H9 (cell line): ENCODE data around the gene OR52I1. TPM values are rescaled to one million over a fixed set of nuclear protein-coding genes. Genes with fewer than 3 reads are reported as not detected.

Source experiments
- DNase-seq: peaks from one replicate; pipeline ENCODE4 v3.0.0-alpha.2; 2017
- H2AFZ ChIP-seq: one replicate; pipeline ENCODE4 v1.6.1; 2013; ENCODE audit warnings: mild to moderate bottlenecking, low read length, control low read depth, moderate library complexity
- H2AK5ac ChIP-seq: 2 replicates; pipeline ENCODE4 v1.6.1; 2013; ENCODE audit warnings: low read length, control low read depth, mixed read lengths; ENCODE audit not compliant: insufficient read length
- H2BK120ac ChIP-seq: one replicate; pipeline ENCODE4 v1.6.1; 2013; ENCODE audit warnings: low read depth, mild to moderate bottlenecking, low read length, control low read depth, inconsistent platforms; ENCODE audit not compliant: poor library complexity, severe bottlenecking
- H2BK12ac ChIP-seq: 2 replicates; pipeline ENCODE4 v1.6.1; 2013; ENCODE audit warnings: low read length, control low read depth, mixed read lengths, low read depth; ENCODE audit not compliant: insufficient read length
- H2BK15ac ChIP-seq: 2 replicates; pipeline ENCODE4 v1.6.1; 2013; ENCODE audit warnings: low read depth, low read length, control low read depth
- H2BK20ac ChIP-seq: one replicate; pipeline ENCODE4 v1.6.1; 2013; ENCODE audit warnings: low read depth, mild to moderate bottlenecking, low read length, control low read depth, inconsistent platforms; ENCODE audit not compliant: poor library complexity, severe bottlenecking
- H2BK5ac ChIP-seq: 2 replicates; pipeline ENCODE4 v1.6.1; 2013; ENCODE audit warnings: low read length, control low read depth, mixed read lengths; ENCODE audit not compliant: insufficient read length
- H3K14ac ChIP-seq: 2 replicates; pipeline ENCODE4 v1.6.1; 2013; ENCODE audit warnings: low read length, control low read depth; ENCODE audit not compliant: insufficient read depth
- H3K18ac ChIP-seq: 2 replicates; pipeline ENCODE4 v1.6.1; 2013; ENCODE audit warnings: low read depth, mild to moderate bottlenecking, mixed read lengths, low read length, control low read depth; ENCODE audit not compliant: insufficient read length
- H3K23ac ChIP-seq: 2 replicates; pipeline ENCODE4 v1.6.1; 2013; ENCODE audit warnings: low read length, control low read depth, mixed read lengths, low read depth; ENCODE audit not compliant: insufficient read length
- H3K23me2 ChIP-seq: 2 replicates; pipeline ENCODE4 v1.6.1; 2013; ENCODE audit warnings: low read depth, mild to moderate bottlenecking, mixed read lengths, low read length, control low read depth; ENCODE audit not compliant: insufficient read length, poor library complexity, severe bottlenecking
- H3K27ac ChIP-seq: 2 replicates; pipeline ENCODE4 v1.5.1; 2013; ENCODE audit warnings: low read length, control low read depth, mixed read lengths, low read depth; ENCODE audit not compliant: insufficient read length
- H3K27me3 ChIP-seq: 2 replicates; pipeline ENCODE4 v1.6.1; 2013; ENCODE audit warnings: low read length, control low read depth, inconsistent platforms; ENCODE audit not compliant: insufficient read depth
- H3K4ac ChIP-seq: 2 replicates; pipeline ENCODE4 v1.6.1; 2013; ENCODE audit warnings: low read depth, mild to moderate bottlenecking, control low read depth, inconsistent platforms, low read length, moderate library complexity
- H3K4me1 ChIP-seq: 2 replicates; pipeline ENCODE4 v1.6.1; 2013; ENCODE audit warnings: low read length, control low read depth, inconsistent platforms; ENCODE audit not compliant: insufficient read depth
- H3K4me2 ChIP-seq: 2 replicates; pipeline ENCODE4 v1.6.1; 2013; ENCODE audit warnings: low read length, control low read depth, mixed read lengths; ENCODE audit not compliant: insufficient read length, insufficient read depth
- H3K56ac ChIP-seq: 2 replicates; pipeline ENCODE4 v1.6.1; 2013; ENCODE audit warnings: low read depth, mild to moderate bottlenecking, mixed read lengths, low read length, control low read depth; ENCODE audit not compliant: insufficient read length
- H3K79me1 ChIP-seq: 2 replicates; pipeline ENCODE4 v1.6.1; 2013; ENCODE audit warnings: low read depth, mild to moderate bottlenecking, moderate library complexity, low read length, control low read depth, inconsistent platforms; ENCODE audit not compliant: insufficient read depth, poor library complexity, severe bottlenecking
- H3K79me2 ChIP-seq: 2 replicates; pipeline ENCODE4 v1.6.1; 2013; ENCODE audit warnings: low read length, control low read depth, inconsistent platforms; ENCODE audit not compliant: insufficient read depth
- H3K9ac ChIP-seq: 2 replicates; pipeline ENCODE4 v1.6.1; 2013; ENCODE audit warnings: low read length, control low read depth, mixed read lengths; ENCODE audit not compliant: insufficient read length; ENCODE audit errors: extremely low read depth
- H3K9me3 ChIP-seq: one replicate; pipeline ENCODE4 v1.6.1; 2013; ENCODE audit warnings: low read depth, low read length, inconsistent platforms; ENCODE audit not compliant: control insufficient read depth
- H3T11ph ChIP-seq: one replicate; pipeline ENCODE4 v1.6.1; 2013; ENCODE audit warnings: mild to moderate bottlenecking, low read length, control low read depth, inconsistent platforms
- H4K20me1 ChIP-seq: one replicate; pipeline ENCODE4 v1.6.1; 2013; ENCODE audit not compliant: control insufficient read depth, insufficient read length, insufficient read depth
- H4K5ac ChIP-seq: 2 replicates; pipeline ENCODE4 v1.6.1; 2013; ENCODE audit warnings: low read depth, mild to moderate bottlenecking, mixed read lengths, low read length, control low read depth; ENCODE audit not compliant: insufficient read length
- H4K8ac ChIP-seq: replicated peaks from 2 replicates; pipeline ENCODE4 v1.6.1; 2013; ENCODE audit warnings: low read length, control low read depth, mixed read lengths, low read depth; ENCODE audit not compliant: insufficient read length
- H4K91ac ChIP-seq: 2 replicates; pipeline ENCODE4 v1.6.1; 2013; ENCODE audit warnings: low read depth, mild to moderate bottlenecking, moderate library complexity, mixed read lengths, low read length, control low read depth; ENCODE audit not compliant: insufficient read length
- H3K27ac Mint-ChIP-seq, 3 experiments: 2 replicates in 2 of 3; 3 replicates in 1 of 3; pipeline ENCODE4 v1.8.0; 2020 to 2021; ENCODE audit warnings: mixed read lengths in 3 of 3, mild to moderate bottlenecking in 1 of 3, moderate library complexity in 1 of 3
- H3K27me3 Mint-ChIP-seq: 2 replicates; pipeline ENCODE4 v1.8.0; 2021; ENCODE audit warnings: low read depth, mild to moderate bottlenecking, moderate library complexity, mixed read lengths
- H3K36me3 Mint-ChIP-seq, 3 experiments: 2 replicates in 2 of 3; 3 replicates in 1 of 3; pipeline ENCODE4 v1.8.0; 2020 to 2021; ENCODE audit warnings: low read depth in 3 of 3, mixed read lengths in 3 of 3; ENCODE audit not compliant: insufficient read depth in 1 of 3
- H3K4me1 Mint-ChIP-seq, 2 experiments: 2 replicates each; pipeline ENCODE4 v1.8.0; 2020; ENCODE audit warnings: mixed read lengths in 2 of 2
- H3K4me3 Mint-ChIP-seq, 2 experiments: 2 replicates in 1 of 2; 3 replicates in 1 of 2; pipeline ENCODE4 v1.8.0; 2020 to 2021; ENCODE audit warnings: mild to moderate bottlenecking in 2 of 2, mixed read lengths in 2 of 2, moderate library complexity in 1 of 2
- H3K9me3 Mint-ChIP-seq, 2 experiments: 2 replicates in 1 of 2; 3 replicates in 1 of 2; pipeline ENCODE4 v1.8.0; 2020; ENCODE audit warnings: mild to moderate bottlenecking in 2 of 2, mixed read lengths in 2 of 2, moderate library complexity in 1 of 2
- WGBS: extraction: QIAGEN DNeasy Blood & Tissue Kit; methylation state at CpG from one replicate; pipeline ENCODE4 v1.1.7; 2013; ENCODE audit warnings: missing lambda C conversion rate, low lambda C conversion rate, mixed read lengths; ENCODE audit not compliant: insufficient read length; ENCODE audit errors: extremely low coverage; 5-methylcytosine and 5-hydroxymethylcytosine counted together
- total RNA-seq: library from RNA; stranded (reverse); gene quantifications from 2 replicates; pipeline ENCODE4 v1.2.1, GENCODE V29; 2021
- TF ChIP-seq, protein P1 (sequence below): fragments of 200-600 bp; sonication (generic); conservative IDR thresholded peaks from 3 replicates; pipeline ENCODE4 v1.8.0; 2021; ENCODE audit warnings: antibody characterized with exemption, mild to moderate bottlenecking

The OR52I1 gene
- total RNA-seq, 1 experiment from 2014 or later: not detected

DNA sequence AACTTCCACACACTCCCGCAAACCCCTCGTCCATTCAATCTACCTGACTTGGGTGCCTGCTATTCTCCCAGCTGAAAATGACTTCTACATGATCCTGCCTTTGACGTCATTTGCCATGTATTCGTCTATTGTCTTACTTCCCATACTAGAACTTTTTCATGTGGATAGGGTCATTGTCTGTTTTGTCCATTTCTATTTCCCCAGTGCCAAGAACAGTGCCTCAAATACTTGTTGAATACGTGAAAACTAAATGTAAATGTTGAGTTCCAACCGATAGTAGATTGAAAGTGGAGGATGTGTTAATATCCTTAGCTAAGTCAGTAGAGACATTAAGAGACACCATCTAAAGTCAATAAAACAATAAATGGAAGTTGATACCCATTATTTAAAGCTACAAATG, 13.3 kb downstream of the OR52I1 start:
- H3K4me3 Mint-ChIP-seq: peak overlapping the region; percentile 82 to 88
- Histone ChIP-seq H2AFZ (no peak overlapping the region), H3T11ph (no peak overlapping the region), H3K9me3 (no peaks in the 10 kb centered on the region), H3K27me3 (no peaks in the 10 kb centered on the region), H3K4me2 (peak overlapping the region; percentile 62), H3K4me1 (no peaks in the 10 kb centered on the region), H3K23ac (no peak overlapping the region), H4K20me1 (no peaks in the 10 kb centered on the region), H2BK12ac (no peak overlapping the region), H2BK5ac (no peak overlapping the region), H3K14ac (no peak overlapping the region), H3K4ac (no peak overlapping the region), H2BK120ac (no peak overlapping the region), H3K79me2 (no peaks in the 10 kb centered on the region), H3K56ac (no peak overlapping the region), H2BK15ac (no peak overlapping the region), H2BK20ac (no peak overlapping the region), H4K91ac (no peak overlapping the region), H4K5ac (no peak overlapping the region), H3K9ac (peak overlapping the region; percentile 1), H3K27ac (no peak overlapping the region), H2AK5ac (no peak overlapping the region), H4K8ac (no peak overlapping the region), H3K18ac (no peak overlapping the region), H3K79me1 (no peaks in the 10 kb centered on the region), H3K23me2 (no peaks in the 10 kb centered on the region)
- TF ChIP-seq, protein P1, sequence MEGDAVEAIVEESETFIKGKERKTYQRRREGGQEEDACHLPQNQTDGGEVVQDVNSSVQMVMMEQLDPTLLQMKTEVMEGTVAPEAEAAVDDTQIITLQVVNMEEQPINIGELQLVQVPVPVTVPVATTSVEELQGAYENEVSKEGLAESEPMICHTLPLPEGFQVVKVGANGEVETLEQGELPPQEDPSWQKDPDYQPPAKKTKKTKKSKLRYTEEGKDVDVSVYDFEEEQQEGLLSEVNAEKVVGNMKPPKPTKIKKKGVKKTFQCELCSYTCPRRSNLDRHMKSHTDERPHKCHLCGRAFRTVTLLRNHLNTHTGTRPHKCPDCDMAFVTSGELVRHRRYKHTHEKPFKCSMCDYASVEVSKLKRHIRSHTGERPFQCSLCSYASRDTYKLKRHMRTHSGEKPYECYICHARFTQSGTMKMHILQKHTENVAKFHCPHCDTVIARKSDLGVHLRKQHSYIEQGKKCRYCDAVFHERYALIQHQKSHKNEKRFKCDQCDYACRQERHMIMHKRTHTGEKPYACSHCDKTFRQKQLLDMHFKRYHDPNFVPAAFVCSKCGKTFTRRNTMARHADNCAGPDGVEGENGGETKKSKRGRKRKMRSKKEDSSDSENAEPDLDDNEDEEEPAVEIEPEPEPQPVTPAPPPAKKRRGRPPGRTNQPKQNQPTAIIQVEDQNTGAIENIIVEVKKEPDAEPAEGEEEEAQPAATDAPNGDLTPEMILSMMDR: no peak
- no peak for DNase-seq
- peaks cover under 1 to 4% (median 2%) of the 10 kb centered on the region in 3 experiments; a peak in 4 of 7 replicates for H3K36me3 Mint-ChIP-seq
- peaks cover 7 to 9% of the 10 kb centered on the region in 2 experiments for H3K4me1 Mint-ChIP-seq
- peaks cover 13% of the 10 kb centered on the region for H3K27me3 Mint-ChIP-seq
- WGBS: no CpG with 5 or more reads among the region's 6 CpGs
- H3K9me3 Mint-ChIP-seq: no peaks in the 10 kb centered on the region
- H3K27ac Mint-ChIP-seq: no peak overlapping the region; a peak in 1 of 7 replicates
